Measurements from ENCODE around the gene ARHGDIG. TPM values are rescaled to one million over a fixed set of nuclear protein-coding genes. Genes with fewer than 3 reads are reported as not detected.

ARHGDIG gene
- total RNA-seq, 1 experiment from 2014 or later, result 0.41 TPM

GRCh38 chr16:305916-306626 lies 25.7 kb downstream of the ARHGDIG start:
- TF ChIP-seq EZH2 (IDR thresholded peaks at IDR 0.05; ENCODE audit: borderline replicate concordance, low read depth, low read length, poor library complexity, severe bottlenecking), result no peak
- TF ChIP-seq CTCF (conservative IDR thresholded peaks at IDR 0.05; ENCODE audit: low read depth, low read length), result no peak
- Histone ChIP-seq H3K36me3 (ENCODE audit: insufficient read depth, low read length, poor library complexity, severe bottlenecking) (peaks cover 10% of the 10 kb centered on the region), H3K27me3 (replicated peaks; ENCODE audit: insufficient read depth, low read depth, low read length, poor library complexity) (no peaks in the 10 kb centered on the region), H3K27ac (ENCODE audit: low read depth, low read length, poor library complexity, severe bottlenecking) (no peak overlapping the region), H3K4me3 (ENCODE audit: low read depth, low read length, poor library complexity, severe bottlenecking) (no peak overlapping the region), H3K4me1 (ENCODE audit: insufficient read depth, low read length, poor library complexity, severe bottlenecking) (no peaks in the 10 kb centered on the region), H3K9me3 (ENCODE audit: low read depth, low read length, poor library complexity, severe bottlenecking) (no peaks in the 10 kb centered on the region)
- intact Hi-C loops (cut with micrococcal nuclease; ENCODE audit: unreplicated experiment), result no loop called here
- no peak for DNase-seq (ENCODE audit: low spot score)
- POLR2A ChIA-PET (ENCODE audit: low non-redundant PET), result no interaction called here
- no TSS peak for BruUV-seq (replicated peaks)
- CTCF ChIA-PET, result no interaction called here

GRCh38 chr16:306911-307370 lies 26.6 kb downstream of the ARHGDIG start:
- H3K9me3 ChIP-seq (ENCODE audit: low read depth, low read length, poor library complexity, severe bottlenecking), result no peaks in the 10 kb centered on the region
- no TSS peak for BruUV-seq (replicated peaks)
- peaks cover 10% of the 10 kb centered on the region for H3K36me3 ChIP-seq (ENCODE audit: insufficient read depth, low read length, poor library complexity, severe bottlenecking)
- H3K4me3 ChIP-seq (ENCODE audit: low read depth, low read length, poor library complexity, severe bottlenecking), result no peak overlapping the region
- no peak for TF ChIP-seq EZH2 (IDR thresholded peaks at IDR 0.05; ENCODE audit: borderline replicate concordance, low read depth, low read length, poor library complexity, severe bottlenecking)
- TF ChIP-seq CTCF (conservative IDR thresholded peaks at IDR 0.05; ENCODE audit: low read depth, low read length), result no peak
- H3K27me3 ChIP-seq (replicated peaks; ENCODE audit: insufficient read depth, low read depth, low read length, poor library complexity), result no peaks in the 10 kb centered on the region
- H3K27ac ChIP-seq (ENCODE audit: low read depth, low read length, poor library complexity, severe bottlenecking), result no peak overlapping the region
- ChIA-PET CTCF (no interaction called here), POLR2A (ENCODE audit: low non-redundant PET) (no interaction called here)
- no peak for DNase-seq (ENCODE audit: low spot score)
- H3K4me1 ChIP-seq (ENCODE audit: insufficient read depth, low read length, poor library complexity, severe bottlenecking), result no peaks in the 10 kb centered on the region
- intact Hi-C loops (cut with micrococcal nuclease; ENCODE audit: unreplicated experiment), result no loop called here

- no peak overlapping the region for H3K27ac ChIP-seq (ENCODE audit: low read depth, low read length, poor library complexity, severe bottlenecking)
- TF ChIP-seq CTCF (conservative IDR thresholded peaks at IDR 0.05; ENCODE audit: low read depth, low read length) (no peak), EZH2 (IDR thresholded peaks at IDR 0.05; ENCODE audit: borderline replicate concordance, low read depth, low read length, poor library complexity, severe bottlenecking) (no peak)
- no TSS peak for BruUV-seq (replicated peaks)
- peaks cover 14% of the 10 kb centered on the region for H3K36me3 ChIP-seq (ENCODE audit: insufficient read depth, low read length, poor library complexity, severe bottlenecking)
- CTCF ChIA-PET, result no interaction called here
- DNase-seq (ENCODE audit: low spot score), result no peak
- no peaks in the 10 kb centered on the region for H3K9me3 ChIP-seq (ENCODE audit: low read depth, low read length, poor library complexity, severe bottlenecking)
- no peaks in the 10 kb centered on the region for H3K27me3 ChIP-seq (replicated peaks; ENCODE audit: insufficient read depth, low read depth, low read length, poor library complexity)
- H3K4me3 ChIP-seq (ENCODE audit: low read depth, low read length, poor library complexity, severe bottlenecking), result no peak overlapping the region
- H3K4me1 ChIP-seq (ENCODE audit: insufficient read depth, low read length, poor library complexity, severe bottlenecking), result no peaks in the 10 kb centered on the region
- POLR2A ChIA-PET (ENCODE audit: low non-redundant PET), result no interaction called here
- intact Hi-C loops (cut with micrococcal nuclease; ENCODE audit: unreplicated experiment), result no loop called here
Measured at GRCh38 chr16:307691-308312, 27.4 kb downstream of the ARHGDIG start.

All from A673 (cell line).